DOHH2 (cell line): ENCODE results near the gene TMEM54.

Experiments
- CTCF ChIP-seq: fragments of 200-600 bp; sonication (generic); IDR thresholded peaks from one replicate; pipeline ENCODE4 v1.5.1; 2014; ENCODE audit warnings: antibody characterized with exemption, mild to moderate bottlenecking, low read depth, low read length; ENCODE audit not compliant: poor library complexity, severe bottlenecking
- EZH2phosphoT487 ChIP-seq: fragments of 200-600 bp; sonication (generic); IDR thresholded peaks from 2 replicates; pipeline ENCODE4 v1.6.1; 2017; ENCODE audit warnings: borderline replicate concordance, mild to moderate bottlenecking, antibody characterized with exemption, low read length, moderate library complexity, mixed read lengths

GRCh38 chr1:32926562-32926961, 25.4 kb upstream of the TMEM54 start:
- TF ChIP-seq CTCF (no peak), EZH2phosphoT487 (no peak)
